ENCODE results near the gene DDIT3.
"Not testable (repeated sequence)": the region's sequence is repeated elsewhere in the genome, so short reads cannot be mapped to it uniquely, and the experiment has no call there.

The DDIT3 gene

DNA sequence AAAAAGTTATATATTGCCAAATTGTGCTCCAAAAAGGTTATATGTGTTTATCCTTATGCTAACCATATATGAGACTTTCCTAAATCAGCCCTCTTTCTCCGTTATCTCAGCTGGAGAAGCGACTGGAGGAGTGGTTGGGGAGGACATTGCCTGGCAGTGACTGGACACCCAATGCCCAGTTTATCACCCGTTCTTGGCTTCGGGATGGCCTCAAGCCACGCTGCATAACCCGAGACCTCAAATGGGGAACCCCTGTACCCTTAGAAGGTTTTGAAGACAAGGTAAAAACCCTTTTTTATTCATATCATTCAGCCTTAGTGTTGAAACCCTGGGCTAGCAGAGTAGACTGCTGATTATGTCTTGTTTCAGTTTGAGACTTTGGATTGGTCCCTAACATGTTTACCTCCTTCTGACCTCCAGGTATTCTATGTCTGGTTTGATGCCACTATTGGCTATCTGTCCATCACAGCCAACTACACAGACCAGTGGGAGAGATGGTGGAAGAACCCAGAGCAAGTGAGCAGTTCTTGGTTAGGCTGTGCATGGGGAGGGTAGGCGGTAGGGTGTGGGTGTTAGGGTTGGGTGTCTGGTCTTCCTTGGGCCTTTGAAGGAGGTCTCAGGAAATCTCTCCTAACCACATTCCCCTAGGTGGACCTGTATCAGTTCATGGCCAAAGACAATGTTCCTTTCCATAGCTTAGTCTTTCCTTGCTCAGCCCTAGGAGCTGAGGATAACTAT lies 8.6 kb downstream of the DDIT3 start:
- no peak for DNase-seq

DNA sequence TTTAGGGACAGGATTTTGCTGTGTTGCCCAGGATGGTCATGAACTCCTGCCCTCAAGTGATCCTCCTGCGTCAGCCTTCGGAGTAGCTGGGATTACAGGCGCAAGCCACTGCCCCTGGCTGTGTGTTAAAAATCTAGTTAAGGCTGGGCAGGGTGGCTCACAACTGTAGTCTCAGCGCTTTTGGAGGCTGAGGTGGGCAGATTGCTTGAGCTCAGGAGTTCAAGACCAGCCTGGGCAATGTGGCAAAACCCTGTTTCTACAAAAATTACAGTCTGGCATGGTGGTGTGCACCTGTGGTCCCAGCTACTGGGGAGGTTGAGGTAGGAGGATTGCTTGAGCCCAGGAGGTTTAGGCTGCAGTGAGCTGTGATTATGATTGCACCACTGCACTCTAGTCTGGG lies 9.2 kb downstream of the DDIT3 start:
- no peak for DNase-seq

DNA sequence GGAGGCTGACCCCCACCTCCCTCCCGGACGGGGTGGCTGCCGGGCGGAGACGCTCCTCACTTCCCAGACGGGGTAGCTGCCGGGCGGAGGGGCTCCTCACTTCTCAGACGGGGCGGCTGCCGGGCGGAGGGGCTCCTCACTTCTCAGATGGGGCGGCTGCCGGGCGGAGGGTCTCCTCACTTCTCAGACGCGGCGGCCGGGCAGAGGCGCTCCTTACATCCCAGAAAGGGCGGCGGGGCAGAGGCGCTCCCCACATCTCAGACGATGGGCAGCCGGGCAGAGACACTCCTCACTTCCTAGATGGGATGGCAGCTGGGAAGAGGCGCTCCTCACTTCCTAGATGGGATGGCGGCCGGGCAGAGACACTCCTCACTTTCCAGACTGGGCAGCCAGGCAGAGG lies 12.5 kb downstream of the DDIT3 start:
- DNase-seq = not testable (repeated sequence)

DNA sequence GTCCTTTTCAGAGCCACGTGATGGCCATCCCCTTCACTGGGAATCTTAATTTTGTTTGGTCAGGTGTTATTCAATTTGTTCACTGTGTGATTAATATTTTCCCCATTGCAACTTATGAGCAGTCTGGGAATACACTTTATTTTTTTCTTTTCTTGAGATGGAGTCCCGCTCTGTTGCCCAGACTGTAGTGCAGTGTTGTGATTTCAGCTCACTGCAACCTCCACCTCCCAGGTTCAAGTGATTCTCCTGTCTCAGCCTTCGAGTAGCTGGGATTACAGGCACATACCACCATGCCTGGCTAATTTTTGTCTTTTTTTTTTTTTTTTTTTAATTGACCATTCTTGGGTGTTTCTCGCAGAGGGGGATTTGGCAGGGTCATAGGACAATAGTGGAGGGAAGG lies 13.8 kb downstream of the DDIT3 start:
- not testable (repeated sequence) for DNase-seq

DNA sequence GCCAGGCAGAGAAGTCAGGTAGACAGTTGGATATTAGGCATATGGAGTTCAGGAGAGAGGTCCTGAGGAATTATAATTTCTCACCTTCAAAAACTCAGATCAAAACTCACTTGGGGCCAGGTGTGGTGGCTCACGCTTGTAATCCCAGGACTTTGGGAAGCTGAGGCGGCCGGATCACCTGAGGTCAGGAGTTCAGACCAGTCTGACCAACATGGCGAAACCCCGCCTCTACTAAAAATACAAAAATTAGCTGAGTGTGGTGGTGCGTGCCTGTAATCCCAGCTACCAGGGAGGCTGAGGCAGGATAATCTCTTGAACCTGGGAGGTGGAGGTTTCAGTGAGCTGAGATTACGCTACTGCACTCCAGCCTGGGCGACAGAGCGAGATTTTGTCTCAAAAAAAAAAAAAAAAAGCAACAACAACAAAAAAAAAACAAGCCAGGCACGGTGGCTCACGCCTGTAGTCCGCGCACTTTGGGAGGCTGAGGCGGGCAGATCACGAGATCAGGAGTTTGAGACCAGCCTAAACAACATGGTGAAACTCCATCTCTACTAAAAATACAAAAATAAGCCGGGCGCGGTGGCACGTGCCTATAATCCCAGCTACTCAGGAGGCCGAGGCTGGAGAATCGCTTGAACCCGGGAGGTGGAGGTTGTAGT lies 17.9 kb downstream of the DDIT3 start:
- not testable (repeated sequence) for DNase-seq

DNA sequence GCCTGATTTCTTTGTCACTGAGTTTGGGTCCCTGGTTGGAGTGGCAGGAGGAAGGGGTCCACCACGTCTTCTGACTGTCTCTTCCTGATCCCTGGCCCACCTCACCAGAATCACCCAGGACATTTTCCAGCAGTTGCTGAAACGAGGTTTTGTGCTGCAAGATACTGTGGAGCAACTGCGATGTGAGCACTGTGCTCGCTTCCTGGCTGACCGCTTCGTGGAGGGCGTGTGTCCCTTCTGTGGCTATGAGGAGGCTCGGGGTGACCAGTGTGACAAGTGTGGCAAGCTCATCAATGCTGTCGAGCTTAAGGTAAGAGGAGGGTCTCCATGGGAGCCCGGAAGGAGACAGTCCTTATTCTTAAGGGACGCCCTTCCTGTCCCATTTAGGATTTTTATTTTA lies 20.1 kb downstream of the DDIT3 start:
- no peak for DNase-seq

DNA sequence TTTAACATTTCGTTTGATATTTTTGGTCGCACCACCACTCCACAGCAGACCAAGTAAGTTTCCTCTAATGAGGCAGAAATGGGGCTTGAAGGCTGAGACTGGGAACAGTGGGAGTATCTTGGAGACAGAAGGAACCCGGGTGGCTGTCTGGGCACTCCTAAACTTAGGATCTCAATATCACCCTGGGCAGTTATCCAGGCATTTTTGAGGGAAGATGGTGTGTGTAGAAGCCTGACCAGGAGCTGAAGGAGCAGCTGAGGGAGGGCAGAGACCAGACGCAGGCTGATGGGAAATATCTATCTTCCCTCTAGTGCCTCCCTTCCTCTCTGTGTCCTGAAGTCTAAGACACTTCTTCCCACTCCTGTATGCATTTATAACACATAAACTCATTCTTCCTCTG lies 21.7 kb downstream of the DDIT3 start:
- no peak for DNase-seq

DNA sequence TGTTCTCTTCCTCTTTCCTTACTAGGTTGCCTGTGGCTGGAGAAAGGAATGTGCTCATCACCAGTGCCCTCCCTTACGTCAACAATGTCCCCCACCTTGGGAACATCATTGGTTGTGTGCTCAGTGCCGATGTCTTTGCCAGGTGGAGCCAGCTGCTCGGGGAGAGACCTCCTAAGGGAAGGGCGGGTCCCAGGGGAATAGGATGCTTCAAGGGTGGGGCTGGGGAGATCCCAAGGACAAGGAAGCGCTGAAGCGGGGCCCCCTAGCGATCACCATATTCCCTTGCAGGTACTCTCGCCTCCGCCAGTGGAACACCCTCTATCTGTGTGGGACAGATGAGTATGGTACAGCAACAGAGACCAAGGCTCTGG lies 22.2 kb downstream of the DDIT3 start:
- DNase-seq = no peak

DNA sequence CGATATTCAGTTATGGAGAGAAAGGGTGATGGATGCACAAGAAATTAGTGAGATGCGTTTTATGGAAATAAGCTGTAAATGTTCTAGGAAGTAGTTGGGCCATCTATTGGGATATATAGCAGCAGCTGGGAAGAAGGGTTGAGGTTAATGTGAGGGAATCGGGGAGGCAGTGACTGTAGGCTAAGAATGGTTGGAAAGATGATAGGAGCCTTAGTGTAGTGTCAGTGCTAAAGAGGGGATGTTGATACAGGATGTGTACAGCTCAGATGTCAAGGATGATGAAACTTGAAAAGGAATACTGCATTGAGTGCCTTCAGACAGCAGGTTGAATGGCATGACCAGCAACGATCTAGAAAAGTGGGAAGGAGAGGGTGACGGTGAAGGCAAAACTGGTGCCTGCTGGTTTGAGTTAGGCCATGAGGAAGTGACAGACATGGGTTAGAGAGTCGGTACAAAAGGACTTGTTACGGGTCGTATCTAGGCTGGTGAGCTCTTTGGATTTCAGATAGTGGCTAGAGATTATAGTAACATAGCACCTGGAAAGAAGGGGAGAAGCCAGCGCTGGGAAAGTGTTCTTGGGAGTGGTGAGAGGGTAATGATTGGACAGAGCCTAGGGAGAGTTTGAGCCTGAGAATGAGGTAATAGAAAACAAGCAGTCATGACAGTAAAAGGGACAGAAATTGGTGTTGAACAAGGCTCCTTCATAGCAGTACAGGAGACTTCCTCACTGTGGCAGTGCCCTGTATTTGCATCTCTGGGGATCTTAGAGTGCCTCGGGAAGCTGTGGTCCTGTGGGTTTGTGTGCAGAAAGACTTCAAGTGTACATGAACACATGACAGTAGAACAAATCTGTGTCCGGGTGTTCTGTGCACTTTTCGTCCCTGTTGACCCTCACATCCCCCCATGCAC lies 22.8 kb downstream of the DDIT3 start:
- DNase-seq = no peak

DNA sequence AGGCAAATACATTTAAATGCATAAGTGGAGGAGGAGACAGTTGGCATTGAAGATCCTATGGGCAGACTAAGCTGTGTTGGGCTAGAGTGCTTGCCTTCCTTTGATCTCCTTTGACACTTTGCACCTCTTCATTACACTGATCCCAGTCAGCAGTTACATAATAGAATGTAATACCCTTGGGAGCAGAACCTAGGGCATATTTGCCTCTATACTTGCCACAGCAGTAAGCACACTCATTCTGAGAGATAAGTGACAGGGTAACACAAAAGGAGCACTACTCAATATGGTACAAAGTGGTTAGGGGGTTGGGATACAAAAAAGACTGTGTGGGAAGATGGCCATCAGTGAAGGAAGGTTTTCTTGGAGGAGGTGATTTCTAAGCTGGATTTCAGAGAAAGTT lies 23.5 kb downstream of the DDIT3 start:
- no peak for DNase-seq

DNA sequence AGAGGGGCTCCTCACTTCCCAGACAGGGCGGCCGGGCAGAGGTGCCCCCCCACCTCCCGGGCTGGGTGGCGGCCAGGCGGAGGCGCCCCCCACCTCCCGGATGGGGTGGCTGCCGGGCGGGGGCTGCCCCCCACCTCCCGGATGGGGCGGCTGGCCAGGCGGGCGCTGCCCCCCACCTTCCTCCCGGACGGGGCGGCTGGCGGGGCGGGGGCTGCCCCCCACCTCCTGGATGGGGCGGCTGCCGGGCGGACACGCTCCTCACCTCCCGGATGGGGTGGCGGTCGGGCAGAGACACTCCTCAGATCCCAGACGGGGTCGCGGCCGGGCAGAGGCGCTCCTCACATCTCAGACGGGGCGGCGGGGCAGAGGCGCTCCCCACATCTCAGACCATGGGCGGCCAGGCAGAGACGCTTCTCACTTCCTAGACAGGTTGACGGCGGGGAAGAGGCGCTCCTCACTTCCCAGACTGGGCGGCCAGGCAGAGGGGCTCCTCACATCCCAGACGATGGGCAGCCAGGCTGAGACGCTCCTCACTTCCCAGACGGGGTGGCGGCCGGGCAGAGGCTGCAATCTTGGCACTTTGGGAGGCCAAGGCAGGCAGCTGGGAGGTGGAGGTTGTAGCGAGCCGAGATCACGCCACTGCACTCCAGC lies 25.1 kb downstream of the DDIT3 start:
- not testable (repeated sequence) for DNase-seq

DNA sequence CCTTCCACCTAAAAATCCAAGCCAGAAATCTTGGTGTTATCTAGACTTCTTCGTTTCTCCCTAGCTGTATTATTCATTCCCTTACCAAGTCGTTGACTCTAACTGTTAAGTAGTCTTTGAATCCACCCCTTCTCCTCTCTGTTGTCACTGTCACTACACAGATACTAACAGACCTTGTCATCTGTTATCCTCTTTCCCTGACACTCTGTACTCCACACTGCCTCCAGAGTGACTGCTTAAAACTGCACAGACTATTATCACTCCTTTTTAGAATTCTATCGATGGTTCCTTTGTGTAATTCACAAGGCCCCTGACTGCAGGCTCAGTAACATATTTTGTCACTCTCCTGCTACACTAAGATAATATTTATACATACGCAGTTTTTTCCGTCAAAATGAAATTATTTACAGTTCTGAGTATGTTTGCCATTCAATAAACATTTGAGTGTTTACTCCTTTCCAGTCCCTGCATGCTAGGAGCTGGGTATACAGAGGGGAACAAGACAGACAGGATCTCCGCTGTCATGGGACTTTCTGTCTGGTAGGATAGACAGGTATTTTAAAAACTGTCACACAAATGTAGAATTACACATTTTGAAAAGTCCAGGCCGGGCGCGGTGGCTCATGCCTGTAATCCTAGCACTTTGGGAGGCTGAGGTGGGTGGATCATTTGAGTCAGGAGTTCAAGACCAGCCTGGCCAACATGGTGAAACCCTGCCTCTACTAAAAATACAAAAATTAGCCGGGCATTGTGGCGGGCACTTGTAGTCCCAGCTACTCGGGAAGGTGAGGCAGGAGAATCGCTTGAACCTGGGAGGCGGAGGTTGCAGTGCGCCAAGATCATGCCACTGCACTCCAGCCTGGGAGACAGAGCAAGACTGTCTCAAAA lies 28.7 kb downstream of the DDIT3 start:
- peak; percentile 23 for DNase-seq

DNA sequence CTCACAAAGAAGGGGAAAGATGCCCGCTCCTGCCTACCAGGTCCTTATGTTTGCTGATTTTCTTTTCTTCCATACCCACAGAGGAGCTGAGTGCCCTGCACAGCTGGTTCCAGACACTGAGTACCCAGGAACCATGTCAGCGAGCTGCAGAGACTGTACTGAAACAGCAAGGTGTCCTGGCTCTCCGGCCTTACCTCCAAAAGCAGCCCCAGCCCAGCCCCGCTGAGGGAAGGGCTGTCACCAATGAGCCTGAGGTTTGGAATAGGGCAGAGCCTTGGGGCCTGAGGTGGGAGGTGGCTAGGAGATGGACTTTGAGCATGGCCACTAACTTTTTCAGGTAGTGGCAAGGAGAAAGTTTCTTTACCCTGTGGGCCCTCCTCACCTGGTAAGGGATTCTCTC lies 30.2 kb downstream of the DDIT3 start:
- no peak for DNase-seq

DNA sequence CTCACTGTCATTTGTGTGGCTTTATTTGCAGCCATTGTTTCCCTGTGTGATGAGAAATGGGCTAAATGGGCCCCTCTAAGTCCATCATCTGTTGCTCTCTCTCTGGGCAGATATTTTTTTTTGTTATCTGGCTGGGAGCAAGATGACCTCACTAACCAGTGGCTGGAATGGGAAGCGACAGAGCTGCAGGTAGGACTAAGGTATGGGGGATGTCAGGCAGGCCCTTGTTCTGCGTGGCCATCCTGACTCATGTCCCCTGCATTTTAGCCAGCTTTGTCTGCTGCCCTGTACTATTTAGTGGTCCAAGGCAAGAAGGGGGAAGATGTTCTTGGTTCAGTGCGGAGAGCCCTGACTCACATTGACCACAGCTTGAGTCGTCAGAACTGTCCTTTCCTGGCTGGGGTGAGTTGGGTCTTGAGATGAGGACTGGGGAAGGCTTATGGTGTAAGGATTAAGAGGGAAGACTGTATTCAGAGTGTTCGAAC lies 31.1 kb downstream of the DDIT3 start:
- no peak for DNase-seq

DNA sequence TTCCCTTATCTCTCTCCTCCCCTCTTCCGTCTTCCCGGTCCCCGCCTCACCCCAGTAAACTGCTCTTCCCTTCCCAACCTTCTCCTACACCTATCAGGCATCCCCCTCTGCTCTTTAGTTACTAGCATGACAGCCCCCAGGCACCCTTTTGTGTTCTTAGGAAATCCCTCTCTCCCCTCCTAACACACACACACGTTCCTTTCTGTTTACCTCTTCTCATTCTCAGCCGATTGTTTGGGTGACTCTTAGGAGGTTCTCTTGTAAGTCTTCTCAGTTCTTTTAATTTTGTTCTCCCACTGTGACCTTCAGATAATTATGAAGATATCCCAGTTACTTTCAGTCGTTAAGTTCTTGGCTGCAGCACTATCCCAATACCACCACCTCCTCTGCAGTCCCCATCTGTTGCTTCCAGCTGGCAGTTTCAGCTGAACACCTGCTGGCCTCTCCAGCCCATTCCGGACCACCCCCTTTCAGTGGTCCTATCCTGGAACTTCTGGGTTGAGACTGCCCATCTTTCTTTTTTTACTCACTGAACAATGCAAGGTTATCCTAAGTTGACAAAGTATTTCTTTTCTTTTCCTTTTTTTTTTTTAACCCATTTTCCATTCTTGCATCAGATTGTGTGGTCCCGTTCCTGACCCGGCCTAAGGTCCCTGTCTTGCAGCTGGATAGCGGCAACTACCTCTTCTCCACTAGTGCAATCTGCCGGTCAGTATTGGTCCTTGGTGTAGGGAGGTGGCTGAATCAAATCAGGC lies 31.7 kb downstream of the DDIT3 start:
- no peak for DNase-seq

DNA sequence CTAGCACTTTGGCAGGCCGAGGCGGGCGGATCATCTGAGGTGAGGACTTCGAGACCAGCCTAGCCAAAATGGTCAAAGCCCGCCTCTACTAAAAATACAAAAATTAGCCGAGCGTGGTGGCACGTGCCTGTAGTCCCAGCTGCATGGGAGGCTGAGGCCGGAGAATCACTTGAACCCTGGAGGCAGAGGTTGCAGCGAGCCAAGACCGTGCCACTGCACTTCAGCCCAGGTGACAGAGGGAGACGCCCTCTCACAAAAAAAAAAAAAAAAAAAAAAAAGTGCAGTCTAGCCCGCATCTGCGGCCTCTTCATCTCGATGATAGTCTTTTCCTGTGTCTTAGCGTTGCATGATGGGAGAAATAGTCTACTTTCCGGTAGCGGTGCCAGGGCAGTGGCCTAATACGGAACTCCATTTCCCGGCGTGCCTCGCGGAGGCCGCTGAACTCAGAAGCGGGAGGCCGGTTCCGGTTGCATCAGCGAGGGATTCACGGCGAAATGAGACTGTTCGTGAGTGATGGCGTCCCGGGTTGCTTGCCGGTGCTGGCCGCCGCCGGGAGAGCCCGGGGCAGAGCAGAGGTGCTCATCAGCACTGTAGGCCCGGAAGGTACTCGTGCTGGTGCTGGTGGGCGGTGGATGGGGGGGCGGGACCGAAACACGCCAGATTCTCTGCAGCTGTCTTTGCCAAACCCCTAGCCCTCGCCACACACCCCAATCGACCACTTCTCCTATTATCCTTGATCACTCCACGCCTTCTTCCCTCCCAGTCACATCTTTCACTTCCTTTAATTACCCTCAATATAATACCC lies 32.5 kb downstream of the DDIT3 start, which contains the start of gene MARS1:
MARS1 (plus strand) TSS at position 472 of the 805 bp plus-strand sequence; CDS start at position 495, 23 bp downstream.
- peak; percentile 98 for DNase-seq

DNA sequence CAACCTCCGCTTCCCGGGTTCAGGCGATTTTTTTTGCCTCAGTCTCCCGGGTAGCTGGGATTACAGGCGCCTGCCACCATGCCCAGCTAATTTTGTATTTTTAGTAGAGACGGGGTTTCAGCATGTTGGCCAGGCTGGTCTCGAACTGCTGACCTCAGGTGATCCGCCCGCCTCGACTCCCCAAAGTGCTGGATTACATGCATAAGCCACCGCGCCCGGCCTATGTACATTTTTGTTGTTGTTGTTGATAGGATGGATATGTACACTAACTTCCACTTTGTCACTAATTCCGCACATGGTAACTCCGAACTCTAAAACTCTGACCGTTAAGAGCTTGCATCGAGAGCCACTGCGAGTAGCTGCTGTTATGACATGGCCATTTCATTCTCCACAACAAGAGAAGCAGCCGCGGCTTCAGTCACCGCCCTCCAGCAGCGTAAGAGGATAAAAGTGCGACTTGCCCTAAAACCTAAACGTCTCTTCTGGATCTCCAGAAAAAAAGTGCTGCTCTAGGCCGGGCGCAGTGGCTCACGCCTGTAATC lies 33.2 kb downstream of the DDIT3 start:
- peak; percentile 41 for DNase-seq

DNA sequence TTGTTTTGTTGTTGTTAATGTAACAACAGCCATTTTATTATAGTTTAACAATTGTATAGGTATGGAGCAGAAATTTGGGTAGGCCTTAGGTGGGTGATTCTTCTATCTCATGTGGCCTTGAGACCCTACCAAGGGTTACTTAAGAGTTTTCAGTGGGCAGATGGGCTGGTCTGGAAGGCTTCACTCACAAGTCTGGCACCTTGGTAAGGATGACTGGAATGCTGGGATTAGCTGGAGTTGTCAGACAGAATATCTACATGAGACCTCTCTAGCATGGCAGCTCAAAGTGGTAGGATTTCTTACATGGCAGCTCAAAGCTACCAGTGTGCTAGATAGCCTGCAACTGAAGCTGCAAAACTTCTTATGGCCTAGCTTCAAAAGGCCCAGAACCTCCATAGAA lies 34.6 kb downstream of the DDIT3 start:
- no peak for DNase-seq

DNA sequence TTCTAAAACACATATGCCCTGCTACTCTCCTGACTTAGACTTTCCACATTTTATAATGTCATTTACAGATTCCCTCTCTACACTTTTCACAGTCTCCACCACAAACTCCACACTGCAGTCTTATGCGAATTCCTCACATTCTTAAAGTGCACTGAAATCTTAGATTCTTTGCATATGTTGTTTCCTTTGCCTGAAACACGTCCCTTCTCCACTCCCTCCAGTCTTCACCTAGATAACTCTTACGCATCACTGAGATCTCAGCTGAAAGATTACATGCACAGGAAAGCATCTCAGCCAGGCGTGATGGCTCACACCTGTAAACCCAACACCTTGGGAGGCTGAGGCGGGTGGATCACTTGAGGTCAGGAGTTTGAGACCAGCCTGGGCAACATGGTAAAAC lies 36.8 kb downstream of the DDIT3 start:
- no peak for DNase-seq

DNA sequence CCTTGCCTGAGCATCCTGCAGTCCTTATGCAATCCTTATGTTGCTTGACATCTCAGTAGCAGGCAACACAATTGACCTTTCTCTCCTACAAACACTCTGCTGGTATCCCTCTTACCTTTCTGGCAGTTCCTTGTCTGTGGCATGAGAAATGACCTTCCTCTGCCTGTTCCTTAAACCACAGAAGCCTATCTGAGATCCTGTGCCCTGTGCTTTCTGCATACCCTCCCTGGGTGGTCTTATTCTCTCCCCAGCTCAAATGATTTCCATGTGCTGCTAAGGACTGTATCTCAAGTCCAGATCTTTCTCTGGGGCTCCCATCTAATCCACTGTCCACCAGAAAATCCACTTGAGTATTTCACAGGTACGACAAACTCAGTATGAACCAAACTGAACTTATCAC lies 38.6 kb downstream of the DDIT3 start:
- DNase-seq = no peak

All from MV-4-11 (cell line).